ENCODE measurements around the gene PTCRA.

GRCh38 chr6:42871711-42872110, 44.1 kb upstream of the PTCRA start:
- TF ChIP-seq CTCF (IDR thresholded peaks at IDR 0.05) (no peak), POLR2A (IDR thresholded peaks at IDR 0.05) (no peak)

Measured in esophagus squamous epithelium (tissue), 4 donors.